DMS79 (cell line): ENCODE data around the gene C1QTNF3.
"Not testable (repeated sequence)": the region's sequence is repeated elsewhere in the genome, so short reads cannot be mapped to it uniquely, and the experiment has no call there.

Experiments used
- DNase-seq: peaks from one replicate; lab custom pipeline; 2025; lab: John Stamatoyannopoulos, UW

Gene C1QTNF3

DNA sequence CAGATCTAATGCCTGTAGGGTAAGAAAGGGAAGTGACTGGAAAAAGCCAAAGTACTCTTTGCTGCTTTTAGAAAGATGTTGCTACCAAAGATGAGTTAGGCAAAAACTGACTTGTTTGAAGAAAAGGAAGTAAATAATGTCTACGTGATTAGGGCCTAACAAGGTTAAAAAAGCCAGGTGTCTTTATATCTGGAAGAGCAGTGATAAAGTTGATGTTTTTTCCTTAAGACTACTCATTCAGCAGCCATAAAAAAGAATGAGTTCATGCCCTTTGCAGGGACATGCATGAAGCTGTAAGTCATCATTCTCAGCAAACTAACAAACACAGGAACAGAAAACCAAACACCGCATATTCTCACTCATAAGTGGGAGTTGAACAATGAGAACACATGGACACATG lies 21.7 kb downstream of the C1QTNF3 start:
- no peak for DNase-seq

DNA sequence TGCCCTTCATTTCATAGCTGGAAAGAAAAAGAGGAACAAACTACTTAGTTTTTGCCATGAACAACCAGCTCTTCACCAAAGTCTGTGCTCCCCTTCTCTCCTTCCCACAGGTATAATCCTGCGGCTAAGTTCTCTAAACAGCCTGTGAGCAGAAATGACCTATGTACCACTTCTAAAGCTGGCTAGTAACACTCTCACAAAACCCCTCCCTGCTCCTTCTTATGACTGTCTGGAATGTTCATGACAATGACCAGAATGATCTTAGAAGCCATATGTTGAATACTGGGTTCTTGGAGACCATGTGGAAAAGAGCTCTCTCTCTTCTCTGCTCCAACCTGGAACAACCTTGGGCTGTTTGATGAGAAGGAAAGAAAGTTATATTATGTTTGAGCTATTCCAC lies 22.3 kb downstream of the C1QTNF3 start:
- DNase-seq, result no peak

DNA sequence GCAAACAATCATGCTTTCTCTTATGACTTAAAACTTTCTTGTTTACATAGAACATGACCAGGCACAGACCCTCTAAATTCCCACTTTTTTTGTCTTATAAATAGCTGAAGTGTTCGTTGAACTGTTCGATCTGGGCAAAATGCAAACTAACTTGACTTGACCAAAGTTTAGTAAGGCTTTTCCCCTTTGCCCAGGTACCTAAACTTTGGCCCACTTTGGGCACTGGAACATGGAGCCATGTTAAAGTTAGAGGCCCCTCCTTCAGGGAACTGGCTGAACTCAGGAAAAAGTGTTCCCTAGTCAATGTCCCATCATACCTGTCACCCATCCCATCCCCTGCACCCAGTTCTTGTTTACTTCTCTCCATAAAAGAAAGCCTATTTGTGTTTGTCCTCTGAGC lies 25.8 kb downstream of the C1QTNF3 start:
- DNase-seq, result no peak

DNA sequence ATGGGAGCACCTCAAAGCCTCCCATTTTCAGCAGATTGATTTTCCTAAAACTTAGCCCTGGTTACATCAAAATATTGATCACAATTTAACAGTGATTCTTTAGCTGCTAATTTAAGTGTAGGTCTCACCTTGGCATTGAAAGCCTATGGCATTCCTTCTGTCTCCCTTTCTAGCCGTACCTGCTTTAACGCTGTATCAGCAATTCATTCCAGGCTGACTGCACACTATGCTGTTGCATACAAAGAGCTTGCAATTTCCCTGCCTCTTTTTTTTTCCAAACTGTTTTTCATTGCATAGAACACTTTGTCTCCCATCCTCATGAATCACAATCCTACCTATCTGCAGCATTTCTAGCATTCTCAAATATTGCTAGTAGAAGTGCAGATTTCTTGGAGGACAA lies 26.3 kb downstream of the C1QTNF3 start:
- no peak for DNase-seq

DNA sequence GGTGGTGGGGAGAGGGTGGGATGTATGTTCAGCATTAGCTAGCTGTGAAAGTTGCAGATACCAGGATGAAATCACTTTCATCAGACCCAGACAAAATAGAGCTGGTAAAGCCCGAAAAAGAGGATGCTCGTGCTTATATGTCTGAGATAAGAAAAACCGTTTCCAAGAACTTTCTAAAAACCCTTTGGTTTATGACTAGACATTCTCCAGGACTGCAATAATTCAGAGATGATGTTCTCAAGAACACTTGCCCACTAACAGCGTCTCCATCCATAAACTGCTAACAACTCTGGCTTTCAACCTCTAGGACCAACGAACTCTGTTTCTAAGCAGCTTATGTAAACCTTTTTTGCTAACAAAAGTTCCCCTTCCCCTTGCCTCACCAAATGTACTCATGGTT lies 26.8 kb downstream of the C1QTNF3 start:
- no peak for DNase-seq

DNA sequence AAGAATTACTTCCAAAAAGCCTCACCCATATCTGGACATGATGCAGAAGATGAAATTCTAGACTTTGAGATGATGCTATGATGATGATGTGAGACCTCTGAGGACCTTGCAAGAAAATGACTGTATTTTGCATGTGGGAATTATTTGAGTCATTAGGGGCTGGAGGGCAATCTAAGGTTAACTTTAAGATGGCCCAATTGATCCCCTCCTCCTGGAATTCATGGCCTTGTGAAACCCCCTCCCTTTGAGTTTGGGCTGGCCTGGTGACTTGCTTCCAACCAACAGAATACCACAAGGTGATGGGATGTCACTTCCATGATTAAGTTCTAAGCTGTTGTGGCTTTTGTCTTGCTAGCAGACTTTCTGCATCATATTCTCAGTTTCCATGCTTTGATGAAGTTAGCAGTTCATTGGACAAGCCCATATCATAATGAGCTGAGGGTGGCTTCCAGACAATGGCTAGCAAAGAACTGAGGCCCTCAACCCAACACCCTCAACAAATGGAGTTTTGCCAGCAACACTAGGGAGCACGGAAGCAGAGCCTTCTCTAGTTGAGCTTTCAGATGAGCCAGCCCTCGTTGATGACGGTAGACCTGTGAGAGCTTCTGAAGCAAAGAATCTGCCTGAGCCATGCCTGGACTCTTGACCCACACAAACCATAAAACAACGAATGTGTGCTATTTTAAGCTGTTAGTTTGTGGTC lies 27.7 kb downstream of the C1QTNF3 start:
- no peak for DNase-seq

DNA sequence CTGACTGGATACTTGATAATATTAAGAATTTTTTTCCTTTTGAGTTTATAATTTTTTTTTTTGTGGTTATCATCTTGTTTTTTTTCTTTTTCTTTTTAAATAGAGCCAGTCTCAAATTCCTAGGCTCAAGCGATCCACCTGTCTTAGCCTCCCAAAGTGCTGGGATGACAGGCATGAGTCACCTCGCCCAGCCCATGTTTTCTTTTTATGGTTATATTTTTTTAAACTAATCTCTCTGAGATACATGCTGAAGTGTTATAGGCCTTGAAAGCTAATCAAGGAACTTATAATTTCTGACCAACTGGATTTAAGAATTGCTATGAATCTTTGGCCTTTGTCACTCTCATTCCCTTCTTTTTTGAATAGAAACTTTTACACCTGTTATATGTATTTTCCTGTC lies 28.4 kb downstream of the C1QTNF3 start:
- no peak for DNase-seq

DNA sequence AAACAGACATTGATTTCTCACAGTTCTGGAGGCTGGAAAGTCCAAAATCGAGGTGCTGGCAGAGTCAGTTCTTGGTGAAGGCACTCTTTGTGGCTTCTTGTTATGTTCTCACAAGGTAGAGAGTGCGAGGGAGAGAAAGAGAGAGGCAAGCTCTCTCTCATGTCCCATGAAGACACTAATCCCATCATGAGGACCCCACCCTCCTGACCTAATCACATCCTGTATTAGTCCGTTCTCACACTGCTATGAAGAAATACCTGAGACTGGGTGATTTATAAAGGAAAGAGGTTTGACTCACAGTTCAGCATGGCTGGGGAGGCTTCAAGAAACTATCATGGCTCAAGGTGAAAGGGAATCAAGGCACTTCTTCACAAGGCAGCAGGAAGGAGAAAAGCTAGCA lies 29.5 kb downstream of the C1QTNF3 start:
- DNase-seq, result no peak

DNA sequence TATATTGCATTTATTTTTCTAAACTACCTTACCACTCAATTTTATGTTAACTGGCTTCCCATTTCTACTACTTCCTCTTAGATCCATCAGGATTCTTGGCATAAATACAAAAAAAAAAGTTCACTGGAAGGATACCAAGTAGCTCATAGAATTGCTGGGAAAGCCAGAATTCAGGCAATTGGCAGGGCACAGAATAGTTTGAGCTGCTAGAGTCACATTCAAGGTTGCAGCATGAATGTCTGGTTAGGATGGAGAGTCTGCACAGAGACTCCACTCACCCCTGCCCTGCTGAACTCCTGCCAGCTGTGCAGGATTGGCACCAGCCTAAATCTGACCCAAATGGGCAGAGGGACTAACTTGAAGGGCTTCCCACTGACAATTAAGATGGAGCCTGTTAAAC lies 30.2 kb downstream of the C1QTNF3 start:
- no peak for DNase-seq

DNA sequence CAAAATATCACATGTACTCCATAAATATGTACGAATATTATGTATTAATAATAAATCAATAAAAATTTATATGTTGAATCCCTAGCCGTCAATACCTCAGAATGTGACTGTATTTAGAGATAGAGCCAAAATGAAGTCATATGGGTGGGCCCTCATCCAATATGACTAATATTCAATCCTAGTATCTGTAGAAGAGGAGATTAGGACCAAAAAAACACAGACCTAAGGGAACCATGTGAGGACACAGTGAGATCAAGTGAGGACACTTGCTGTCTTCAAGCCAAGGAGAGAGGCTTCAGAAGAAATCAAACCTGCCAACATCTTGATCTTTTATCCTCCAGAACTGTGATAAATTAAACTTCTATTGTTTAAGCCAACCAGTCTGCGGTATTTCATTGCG lies 31.5 kb downstream of the C1QTNF3 start:
- no peak for DNase-seq

DNA sequence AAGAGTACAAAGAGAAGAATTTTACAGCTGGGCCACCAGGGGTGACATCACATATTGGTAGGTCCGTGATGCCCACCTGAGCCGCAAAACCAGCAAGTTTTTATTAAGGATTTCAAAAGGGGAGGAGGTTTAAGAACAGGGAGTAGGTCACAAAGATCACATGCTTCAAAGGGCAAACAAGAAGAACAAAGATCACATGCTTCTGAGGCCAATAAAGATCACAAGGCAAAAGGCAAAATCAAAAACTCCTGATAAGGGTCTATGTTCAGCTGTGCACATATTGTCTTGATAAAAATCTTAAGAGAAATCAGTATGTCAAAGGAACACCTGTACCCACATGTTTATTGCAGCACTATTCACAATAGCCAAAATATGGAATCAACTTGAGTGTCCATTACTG lies 32.9 kb downstream of the C1QTNF3 start:
- not testable (repeated sequence) for DNase-seq

DNA sequence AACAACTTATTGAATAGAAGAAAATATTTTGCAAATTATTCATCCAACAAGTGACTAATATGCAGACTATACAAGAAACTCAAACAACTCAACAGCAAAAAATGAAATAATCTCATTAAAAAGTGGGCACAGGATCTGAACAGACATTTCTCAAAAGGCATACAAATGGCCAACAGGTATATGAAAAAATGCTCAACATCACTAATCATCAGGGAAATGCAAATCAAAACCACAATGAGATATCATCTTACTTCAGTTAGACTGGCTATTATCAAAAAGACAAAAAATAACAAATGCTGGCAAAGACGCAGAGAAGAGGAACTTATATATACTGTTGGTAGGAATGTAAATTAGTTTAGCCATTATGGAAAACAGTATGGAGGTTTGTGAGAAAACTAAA lies 33.4 kb downstream of the C1QTNF3 start:
- DNase-seq, result no peak

DNA sequence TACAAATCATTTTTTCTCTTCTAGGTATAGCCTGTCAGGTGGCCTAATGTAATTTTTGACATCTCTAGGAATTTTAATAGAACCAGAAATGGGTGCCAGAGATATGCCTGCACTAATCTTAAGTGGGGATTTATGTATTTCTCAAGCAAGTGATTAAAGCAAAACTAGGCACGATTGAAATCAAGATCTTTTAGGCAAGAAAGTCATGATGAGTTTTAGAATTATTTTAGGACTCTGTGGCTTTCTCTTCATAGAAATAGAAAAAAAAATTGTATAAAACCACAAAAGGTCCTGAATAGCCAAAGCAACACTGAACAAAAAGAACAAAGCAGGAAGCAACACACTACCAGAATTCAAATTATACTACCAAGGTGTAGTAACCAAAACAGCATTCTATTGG lies 34.2 kb downstream of the C1QTNF3 start:
- DNase-seq, result no peak

DNA sequence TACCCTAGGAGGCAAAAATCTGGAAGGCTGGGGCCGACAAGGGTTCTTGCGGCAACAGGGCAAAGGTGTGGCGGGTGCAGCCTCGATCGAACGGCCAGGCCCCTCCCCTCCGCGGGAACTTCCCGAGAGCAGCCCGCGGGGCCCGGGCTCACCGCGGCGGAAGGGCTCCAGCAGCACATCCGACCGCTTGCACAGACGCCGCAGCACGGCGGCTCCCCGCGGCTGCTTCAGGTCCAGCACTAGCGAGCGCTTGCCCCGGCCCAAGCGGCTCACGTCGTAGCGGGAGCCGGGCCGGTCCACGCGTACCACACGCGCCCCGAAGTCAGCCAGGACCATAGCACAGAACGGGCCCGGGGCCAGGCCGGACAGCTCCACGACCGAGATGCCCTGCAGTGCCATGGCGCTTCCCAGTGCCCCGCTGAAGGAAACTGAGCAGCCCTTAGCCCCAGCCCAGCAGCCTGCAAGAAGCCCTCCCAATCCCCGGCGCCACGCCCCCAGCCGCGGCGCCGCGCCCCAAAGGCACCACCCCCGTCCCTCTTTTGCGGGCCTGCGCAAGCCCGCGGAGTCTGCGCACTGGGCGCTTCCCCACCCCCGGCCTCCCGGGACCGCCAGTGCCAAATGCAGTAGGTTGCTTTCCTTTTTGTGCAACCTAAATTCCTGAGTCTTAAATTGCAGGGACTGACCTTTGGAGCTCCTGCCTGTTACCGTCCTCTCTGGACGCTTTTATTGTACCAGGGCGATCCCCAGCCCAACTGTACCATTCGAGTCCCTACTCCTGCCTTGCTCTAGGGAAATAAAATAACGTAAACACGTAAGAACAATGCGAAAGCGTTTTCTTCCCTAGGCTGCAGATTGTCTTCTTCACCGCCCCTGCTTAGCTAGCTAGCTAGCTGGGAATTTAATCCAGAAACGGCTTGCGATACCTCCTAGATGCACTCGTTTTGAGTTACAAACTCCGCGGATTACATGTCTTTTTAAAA lies 35.1 kb downstream of the C1QTNF3 start, which contains the start of gene AMACR:
TSS of gene AMACR (minus strand) at position 430 of the 980 bp plus-strand sequence. CDS start at position 399, 31 bp downstream.
- peak; percentile 76 for DNase-seq

DNA sequence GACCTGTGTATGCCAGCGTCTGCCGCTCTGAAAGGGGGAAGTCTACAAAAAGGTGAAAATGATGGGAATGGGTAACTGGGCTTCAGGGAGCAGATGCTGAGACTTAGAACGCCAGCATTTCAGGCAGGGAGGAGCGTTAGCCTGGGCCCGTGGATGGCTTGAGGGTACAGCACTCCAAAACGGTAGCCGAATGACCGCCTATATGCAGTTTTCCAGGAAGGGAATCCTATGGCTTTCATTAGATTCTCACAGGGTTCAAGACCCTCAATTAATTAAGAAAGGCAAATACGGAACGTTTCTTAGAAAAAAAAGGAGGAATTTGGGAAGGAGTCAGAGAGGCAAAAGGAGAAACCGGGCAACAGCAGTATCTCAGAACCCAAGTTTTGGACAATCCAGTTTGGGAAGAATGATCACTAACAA lies 35.8 kb downstream of the C1QTNF3 start:
- no peak for DNase-seq

DNA sequence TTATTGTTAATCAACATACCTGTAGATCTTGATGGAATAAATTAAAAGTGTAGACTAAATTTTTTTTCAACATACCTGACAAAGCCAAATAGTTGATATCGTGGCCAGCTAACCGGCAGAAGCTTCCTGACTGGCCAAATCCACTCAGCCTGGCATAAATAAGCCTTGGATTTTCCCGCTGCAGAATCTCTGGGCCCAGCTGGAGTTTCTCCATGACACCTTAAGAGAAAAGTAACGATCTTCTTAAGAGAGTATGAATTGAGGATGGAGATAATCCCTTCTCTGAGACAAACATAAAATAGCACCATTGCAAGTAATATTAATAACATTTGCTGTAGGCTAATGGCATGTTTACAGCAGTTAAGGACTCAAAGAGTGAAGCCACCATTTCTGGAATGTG lies 37.3 kb downstream of the C1QTNF3 start:
- DNase-seq, result no peak

DNA sequence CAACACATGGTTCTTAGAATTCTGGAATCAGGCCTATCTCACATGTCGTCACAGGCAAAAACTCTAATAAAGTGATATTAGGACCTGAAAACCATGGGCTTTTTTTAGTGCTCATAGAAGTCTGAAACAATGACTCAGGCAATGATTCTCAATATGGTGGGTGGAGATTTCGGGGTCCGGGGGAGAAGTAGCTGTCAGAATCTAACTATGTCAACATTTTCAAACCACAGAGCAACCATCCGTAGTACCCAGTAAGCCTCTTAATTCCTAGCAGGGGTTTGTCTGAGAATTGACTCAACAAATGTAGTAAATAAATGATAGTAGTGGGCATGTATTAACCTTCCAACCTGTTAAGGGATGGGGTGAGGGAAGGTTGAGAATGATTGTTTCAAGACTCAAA lies 37.8 kb downstream of the C1QTNF3 start:
- no peak for DNase-seq

DNA sequence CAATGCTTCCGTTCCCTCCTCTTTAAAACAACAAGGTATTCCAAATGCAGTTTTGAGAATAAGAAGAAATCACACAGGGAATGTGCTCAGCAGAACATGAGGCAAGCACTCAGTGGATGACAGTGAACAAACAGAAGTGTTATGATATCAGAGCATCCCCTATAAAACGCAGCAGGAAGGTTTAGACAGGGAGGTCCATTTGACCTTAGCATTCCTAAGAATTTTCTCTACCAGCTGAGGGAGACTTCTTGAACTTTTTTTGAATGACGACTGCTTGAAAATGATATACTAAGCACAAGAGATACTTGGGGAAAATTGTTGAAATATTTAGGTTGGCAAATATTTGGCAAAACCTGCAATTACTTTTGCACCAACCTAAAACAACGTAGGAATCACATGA lies 39.1 kb downstream of the C1QTNF3 start:
- DNase-seq, result no peak

DNA sequence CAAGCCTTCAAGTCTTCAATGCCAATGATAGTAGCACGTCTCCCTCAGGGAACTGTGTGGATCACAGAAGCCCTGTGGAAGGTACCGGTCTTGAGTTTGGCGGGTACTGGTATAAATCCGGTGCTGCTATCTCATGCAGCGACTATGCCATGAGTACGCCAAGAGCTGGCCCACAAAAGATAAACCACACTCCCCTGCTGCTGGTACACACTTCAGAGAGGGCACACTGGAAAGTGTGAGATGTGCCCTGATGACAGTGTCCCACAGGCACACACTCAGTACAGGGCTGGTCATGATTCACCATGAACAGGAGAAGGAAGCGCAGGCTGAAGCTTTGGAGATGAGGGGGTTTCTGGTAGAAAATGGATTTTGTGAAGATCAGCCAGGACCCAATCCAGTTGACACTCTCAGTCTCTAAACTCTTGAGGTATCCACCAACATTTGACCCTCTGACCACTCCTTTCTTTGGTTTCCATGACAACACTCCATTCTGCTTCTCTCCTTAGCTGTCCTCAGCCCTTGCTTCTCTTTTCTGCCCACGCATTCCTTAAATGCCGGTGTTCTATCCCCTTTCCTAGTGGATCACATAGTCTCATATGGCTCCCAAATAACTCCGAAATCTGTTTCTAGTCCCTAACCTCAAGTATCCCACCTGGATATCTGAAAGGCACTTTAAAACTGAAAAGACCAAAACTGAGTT lies 40.2 kb downstream of the C1QTNF3 start:
- DNase-seq, result no peak

DNA sequence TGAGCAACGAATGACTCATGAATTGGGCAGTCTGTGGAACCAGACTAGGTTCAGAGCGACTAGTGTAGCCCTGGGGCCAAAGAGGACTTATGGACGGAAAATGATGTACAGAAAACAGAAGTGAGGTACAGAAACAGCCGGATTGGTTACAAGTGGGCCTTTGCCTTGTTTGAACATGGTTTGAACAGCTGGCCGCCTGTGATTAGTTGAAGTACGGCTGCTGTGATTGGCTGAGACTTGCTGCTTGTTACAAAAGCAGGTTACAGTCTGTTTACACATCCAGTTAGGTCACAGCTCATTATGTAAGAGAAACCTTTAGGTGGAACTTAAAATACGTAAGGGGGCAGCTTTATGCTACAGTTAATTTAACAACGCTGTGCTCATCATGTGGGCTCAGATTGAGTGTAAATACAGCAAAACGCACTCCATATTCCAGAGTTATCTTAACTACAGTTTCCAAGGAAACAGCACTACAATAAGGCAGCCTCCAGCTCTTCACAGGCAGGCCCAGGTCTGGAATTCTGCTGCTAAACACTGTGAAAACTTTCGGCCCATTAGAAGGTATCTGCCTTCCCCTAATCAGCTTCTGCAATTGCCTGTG lies 41.7 kb downstream of the C1QTNF3 start:
- no peak for DNase-seq

DNA sequence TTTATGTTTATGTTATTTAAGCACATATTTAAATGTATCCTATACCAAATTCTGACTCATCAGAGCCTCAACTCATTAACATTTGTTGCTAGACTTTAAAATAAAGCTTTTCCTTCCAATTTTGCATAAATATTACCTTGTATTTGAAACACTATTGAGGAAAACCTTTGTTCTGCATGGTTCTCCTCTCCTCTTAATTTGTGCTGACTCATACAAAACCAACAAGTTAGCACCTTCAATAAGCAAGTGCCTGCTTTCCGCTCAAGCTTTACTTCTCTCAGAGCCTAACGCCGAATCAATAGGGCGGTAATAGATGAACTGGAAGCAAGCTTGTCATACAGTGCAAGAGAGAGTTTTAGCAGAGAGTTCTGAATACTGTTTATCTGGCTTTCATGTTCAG lies 43.0 kb downstream of the C1QTNF3 start:
- no peak for DNase-seq

DNA sequence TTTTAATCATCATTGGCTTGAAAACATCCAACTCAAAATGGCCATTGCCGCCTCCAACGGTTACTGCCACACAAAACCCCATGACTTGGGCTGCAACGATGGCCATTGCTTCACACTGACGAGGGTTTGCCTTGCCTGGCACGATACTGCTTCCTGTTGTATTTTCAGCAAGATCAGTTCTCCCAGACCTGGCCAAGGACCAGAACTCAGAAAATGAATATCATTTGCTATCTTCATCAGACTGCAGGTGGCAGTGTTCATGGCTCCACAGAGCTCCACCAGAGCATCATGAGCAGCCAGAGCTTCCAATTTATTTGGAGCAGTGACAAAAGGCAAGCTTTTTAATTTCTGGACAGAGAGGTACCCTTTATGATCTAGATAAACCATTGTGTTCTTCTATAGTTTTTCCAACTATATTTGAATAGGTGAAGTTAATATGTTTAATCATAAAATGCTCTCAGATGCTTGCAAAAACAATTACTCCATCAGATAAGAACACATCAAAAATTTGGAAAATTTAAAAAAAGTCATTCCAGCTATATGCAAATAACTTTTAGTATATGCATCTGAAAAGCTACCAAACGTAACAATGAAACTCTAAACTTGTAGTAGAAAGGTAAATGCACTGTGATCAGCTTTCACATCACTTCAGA lies 45.6 kb downstream of the C1QTNF3 start:
- DNase-seq, result no peak
